Measurements from ENCODE around the gene FGD4. TPM values are rescaled to one million over a fixed set of nuclear protein-coding genes. Genes with fewer than 3 reads are reported as not detected.

Gene FGD4
- total and polyA plus RNA-seq, 2 of the 4 experiments (the other 2 are of a cell fraction): 2.1 to 8.8 TPM

DNA sequence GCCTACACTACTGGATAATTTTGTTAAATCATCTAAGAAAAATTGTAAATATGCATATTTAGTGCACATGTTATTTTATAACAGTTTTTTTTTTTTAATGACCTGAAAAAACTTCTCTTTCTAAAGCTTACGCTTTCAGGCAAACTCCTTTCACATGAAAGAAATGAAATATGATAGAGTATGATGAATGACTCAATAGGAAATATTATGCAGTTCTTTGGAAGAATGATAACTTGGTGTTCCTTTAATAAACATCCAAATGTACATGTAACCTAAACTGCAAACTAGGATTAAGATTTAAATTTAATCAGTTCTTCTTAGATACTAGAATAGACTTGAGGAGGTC is 136.6 kb downstream of the FGD4 start (continued):
- TF ChIP-seq CHD1 (IDR thresholded peaks at IDR 0.05; ENCODE audit: low read depth, low read length): no peak
- TF ChIP-seq RAD21 (IDR thresholded peaks at IDR 0.05; ENCODE audit: low read length): no peak
- TF ChIP-seq RCOR1 (IDR thresholded peaks at IDR 0.05; ENCODE audit: insufficient replicate concordance, low read length): no peak

DNA sequence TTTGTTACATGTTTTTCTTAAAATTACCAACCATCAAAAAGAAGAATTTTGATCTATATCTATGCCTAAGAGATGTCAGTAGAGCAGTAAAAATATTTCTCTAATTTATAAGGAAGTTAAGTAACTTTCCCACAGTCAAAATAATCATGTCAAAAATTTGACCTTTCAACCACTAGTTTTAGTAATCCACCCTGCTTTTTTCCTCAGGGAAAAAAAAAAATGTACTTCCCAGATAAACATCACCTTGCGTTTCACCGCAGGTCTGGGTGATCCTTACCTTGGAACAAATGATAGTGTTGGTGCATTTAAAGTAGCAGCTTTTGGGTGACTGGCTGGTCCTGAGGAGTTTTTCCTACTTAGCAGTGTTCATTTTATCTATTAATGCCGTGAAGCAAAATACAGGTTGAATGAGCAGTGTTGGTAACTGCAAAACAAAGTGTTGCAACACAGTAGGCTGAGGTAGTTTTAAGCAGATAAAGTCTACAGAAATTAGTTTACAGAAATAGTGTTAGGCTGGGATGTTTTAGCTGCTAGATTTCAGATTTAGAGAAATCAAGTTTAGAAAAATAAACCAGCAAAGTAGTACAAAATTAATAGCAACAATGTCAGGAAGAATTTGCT is 142.5 kb downstream of the FGD4 start:
- H2AFZ ChIP-seq (replicated peaks; ENCODE audit: low read length, poor library complexity): no peak overlapping the region

More for the DNA sequence above, 142.5 kb downstream of the FGD4 start:
- Histone ChIP-seq H4K5ac (ENCODE audit: low read depth, low read length) (no peak overlapping the region), H3K56ac (ENCODE audit: extremely low read depth, insufficient read depth, low read length) (no peak overlapping the region), H3K14ac (replicated peaks; ENCODE audit: low read depth, low read length) (no peak overlapping the region), H4K91ac (ENCODE audit: insufficient read depth, low read depth, low read length) (no peak overlapping the region), H4K20me1 (ENCODE audit: insufficient read depth, low read length) (peaks cover 53% of the 10 kb centered on the region; the same call in 1 of the 2 replicates), H2BK5ac (ENCODE audit: low read depth, low read length, poor library complexity, severe bottlenecking) (no peak overlapping the region), H3K23ac (ENCODE audit: low read depth, low read length) (no peak overlapping the region; the same call in 1 of the 2 replicates), H3K4me1 (ENCODE audit: control insufficient read depth, insufficient read depth, low read length) (peaks cover 7% of the 10 kb centered on the region), H3K36me3 (ENCODE audit: control insufficient read depth, insufficient read depth, low read length) (peaks cover 3% of the 10 kb centered on the region; the same call in 1 of the 2 replicates), H3K4me2 (ENCODE audit: low read depth, low read length) (peak overlapping the region; percentile 59), H3K27ac (ENCODE audit: insufficient read depth, low read length) (no peak overlapping the region), H4K8ac (ENCODE audit: low read depth in 2 of 2, low read length in 2 of 2) (no peak overlapping the region), H2AK9ac (replicated peaks; ENCODE audit: low read depth, low read length, poor library complexity) (no peak overlapping the region), H3K4me3 (ENCODE audit: insufficient read depth, low read depth, low read length) (no peak overlapping the region), H3K79me1 (ENCODE audit: low read depth in 1 of 2, low read length in 2 of 2) (peaks cover 27 to 66% of the 10 kb centered on the region in 2 experiments), H3K27me3 (ENCODE audit: control insufficient read depth, insufficient read depth, low read length) (no peaks in the 10 kb centered on the region), H3K18ac (ENCODE audit: low read depth, low read length) (no peak overlapping the region), H2AK5ac (ENCODE audit: low read depth, low read length) (no peak overlapping the region), H2BK120ac (ENCODE audit: low read depth, low read length) (no peak overlapping the region), H2BK20ac (ENCODE audit: low read depth, low read length) (no peak overlapping the region), H3K4ac (ENCODE audit: low read depth, low read length) (no peak overlapping the region), H3K9me3 (ENCODE audit: control insufficient read depth, insufficient read depth, low read length) (no peaks in the 10 kb centered on the region), H2BK15ac (ENCODE audit: low read depth, low read length) (no peak overlapping the region), H3K9me1 (ENCODE audit: insufficient read depth, low read length) (peaks cover 20% of the 10 kb centered on the region), H3K9ac (ENCODE audit: low read depth, low read length) (no peak overlapping the region; the same call in 1 of the 2 replicates)
- DNase-seq: no peak
- WGBS, 2 experiments (ENCODE audit: extremely low coverage in 2 of 2, insufficient read length in 1 of 2): no CpG with 5 or more reads among the region's 3 CpGs
- no TSS peak for BruUV-seq (replicated peaks)
- in situ Hi-C loops (cut with MboI; ENCODE audit: low sequenced_read_pairs) (no loop called here), intact Hi-C loops (cut with micrococcal nuclease) (no loop called here), dilution Hi-C loops (cut with HindIII; ENCODE audit: low sequenced_read_pairs, unreplicated experiment) (no loop called here)
- ChIA-PET POLR2A (ENCODE audit: unreplicated experiment) (no interaction called here), CTCF (interaction anchor here (0.5 kb wide), 1 partner anchor 80 kb away, joined by 3 read pairs; no protein-coding TSS in a partner anchor)
- 0 out of 2 replicates have a peak, but pooled peaks have one; percentile 35 for ATAC-seq (ENCODE audit: low read depth)
- TF ChIP-seq MXI1 (IDR thresholded peaks at IDR 0.05; ENCODE audit: borderline replicate concordance, low read depth, low read length) (no peak), CEBPB (IDR thresholded peaks at IDR 0.05; ENCODE audit: low read depth, low read length) (peak; percentile 73), RCOR1 (IDR thresholded peaks at IDR 0.05; ENCODE audit: insufficient replicate concordance, low read length) (no peak), MAZ (IDR thresholded peaks at IDR 0.05; ENCODE audit: borderline replicate concordance, low read depth, low read length) (no peak)
- TF ChIP-seq, protein P1, sequence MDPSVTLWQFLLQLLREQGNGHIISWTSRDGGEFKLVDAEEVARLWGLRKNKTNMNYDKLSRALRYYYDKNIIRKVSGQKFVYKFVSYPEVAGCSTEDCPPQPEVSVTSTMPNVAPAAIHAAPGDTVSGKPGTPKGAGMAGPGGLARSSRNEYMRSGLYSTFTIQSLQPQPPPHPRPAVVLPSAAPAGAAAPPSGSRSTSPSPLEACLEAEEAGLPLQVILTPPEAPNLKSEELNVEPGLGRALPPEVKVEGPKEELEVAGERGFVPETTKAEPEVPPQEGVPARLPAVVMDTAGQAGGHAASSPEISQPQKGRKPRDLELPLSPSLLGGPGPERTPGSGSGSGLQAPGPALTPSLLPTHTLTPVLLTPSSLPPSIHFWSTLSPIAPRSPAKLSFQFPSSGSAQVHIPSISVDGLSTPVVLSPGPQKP (IDR thresholded peaks at IDR 0.05; ENCODE audit: borderline replicate concordance, low read depth, low read length): no peak
- TF ChIP-seq, protein P2, sequence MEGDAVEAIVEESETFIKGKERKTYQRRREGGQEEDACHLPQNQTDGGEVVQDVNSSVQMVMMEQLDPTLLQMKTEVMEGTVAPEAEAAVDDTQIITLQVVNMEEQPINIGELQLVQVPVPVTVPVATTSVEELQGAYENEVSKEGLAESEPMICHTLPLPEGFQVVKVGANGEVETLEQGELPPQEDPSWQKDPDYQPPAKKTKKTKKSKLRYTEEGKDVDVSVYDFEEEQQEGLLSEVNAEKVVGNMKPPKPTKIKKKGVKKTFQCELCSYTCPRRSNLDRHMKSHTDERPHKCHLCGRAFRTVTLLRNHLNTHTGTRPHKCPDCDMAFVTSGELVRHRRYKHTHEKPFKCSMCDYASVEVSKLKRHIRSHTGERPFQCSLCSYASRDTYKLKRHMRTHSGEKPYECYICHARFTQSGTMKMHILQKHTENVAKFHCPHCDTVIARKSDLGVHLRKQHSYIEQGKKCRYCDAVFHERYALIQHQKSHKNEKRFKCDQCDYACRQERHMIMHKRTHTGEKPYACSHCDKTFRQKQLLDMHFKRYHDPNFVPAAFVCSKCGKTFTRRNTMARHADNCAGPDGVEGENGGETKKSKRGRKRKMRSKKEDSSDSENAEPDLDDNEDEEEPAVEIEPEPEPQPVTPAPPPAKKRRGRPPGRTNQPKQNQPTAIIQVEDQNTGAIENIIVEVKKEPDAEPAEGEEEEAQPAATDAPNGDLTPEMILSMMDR (conservative IDR thresholded peaks at IDR 0.05; ENCODE audit: low read depth, low read length): no peak

Measured in IMR-90 (cell line).